Heart left ventricle (tissue), 16 donors: ENCODE data around the gene ALG1. TPM values are rescaled to one million over a fixed set of nuclear protein-coding genes. Genes with fewer than 3 reads are reported as not detected.

Experiments
- ATAC-seq, 4 donors: fragments of 200-7000 bp; cut with Tn5 transposase; one replicate each; pipeline ENCODE4 v1.9.1; 2020 to 2022; ENCODE audit warnings: moderate library complexity in 4 of 4, mild to moderate bottlenecking in 3 of 4, moderate number of reproducible peaks in 1 of 4
- DNase-seq, 5 donors: peaks; one replicate each; pipeline ENCODE4 v3.0.0-alpha.2; 2020
- H3K27ac ChIP-seq, 12 donors: fragments of 200-600 bp; sonication (generic) in 4 of 12; one replicate each; pipeline versions ENCODE4 v1.5.0 to v1.8.0; 2016 to 2022; ENCODE audit warnings: mild to moderate bottlenecking in 2 of 12
- H3K27me3 ChIP-seq, 9 donors: fragments of 200-600 bp; sonication (generic) in 2 of 9; one replicate each; pipeline versions ENCODE4 v1.5.1 to v1.8.0; 2016 to 2022; ENCODE audit warnings: mild to moderate bottlenecking in 3 of 9
- H3K36me3 ChIP-seq, 9 donors: fragments of 200-600 bp; sonication (generic) in 2 of 9; one replicate each; pipeline versions ENCODE4 v1.5.0 to v1.8.0; 2018 to 2022; ENCODE audit warnings: mild to moderate bottlenecking in 2 of 9
- H3K4me1 ChIP-seq, 12 donors: fragments of 200-600 bp; sonication (generic) in 4 of 12; one replicate each; pipeline versions ENCODE4 v1.5.0 to v1.8.0; 2016 to 2022; ENCODE audit warnings: mild to moderate bottlenecking in 3 of 12
- H3K4me3 ChIP-seq, 12 donors: fragments of 200-600 bp; sonication (generic) in 4 of 12; one replicate each; pipeline versions ENCODE4 v1.5.0 to v1.8.0; 2017 to 2022; ENCODE audit warnings: mild to moderate bottlenecking in 9 of 12, moderate library complexity in 4 of 12
- H3K9me3 ChIP-seq, 12 donors: fragments of 200-600 bp; sonication (generic) in 4 of 12; one replicate each; pipeline versions ENCODE4 v1.5.0 to v1.8.0; 2016 to 2022; ENCODE audit warnings: mild to moderate bottlenecking in 1 of 12
- CTCF ChIP-seq, 12 donors: fragments of 200-600 bp; sonication (generic) in 4 of 12; IDR thresholded peaks; one replicate each; pipeline versions ENCODE4 v1.5.0 to v1.8.0; 2018 to 2022; ENCODE audit warnings: antibody characterized with exemption in 12 of 12, mild to moderate bottlenecking in 5 of 12
- POLR2A ChIP-seq, 2 donors: fragments of 450-650 bp; IDR thresholded peaks; one replicate each; pipeline ENCODE4 v1.6.1; 2017; ENCODE audit warnings: antibody characterized with exemption in 2 of 2, mild to moderate bottlenecking in 2 of 2, moderate library complexity in 2 of 2
- WGBS, 4 donors: extraction: QIAGEN DNeasy Blood & Tissue Kit in 2 of 4; methylation state at CpG; one replicate each; pipeline versions ENCODE4 v1.1.5 to v1.1.7; 2013 to 2018; 5-methylcytosine and 5-hydroxymethylcytosine counted together
- intact Hi-C, 10 donors: fragments of 100-400 bp; cut with DNase I; formaldehyde crosslinking; loops; one replicate each; pipeline versions ENCODE4 v1.11.1 to v1.14.2; 2022
- polyA plus RNA-seq, 2 donors: library from polyadenylated mRNA; stranded (reverse); fragments of 200-250 nt; gene quantifications; one replicate each; pipeline ENCODE4 v1.2.3, GENCODE V29; 2013
- total RNA-seq, 9 donors: library from RNA; depleted of rRNA in 2 of 9; stranded (reverse); fragments of >200 nt in 2 of 9; fragmentation: NEBNext Ultra II Directional in 3 of 9; extraction: Animal tissue kit (Norgen Biotek cat#: 25700) in 3 of 9; gene quantifications; one replicate each; pipeline versions ENCODE4 v1.1.0 to v1.2.4, GENCODE V29; 2016 to 2023
- donor health status: ischemic (EF 13 %, LVEDD 7.1; RV severe dilation, severe dysfunction).
- donor health status: healthy with polysubstance abuse.
- donor health status: DM: no; HTN: yes; CAD: no.
- donor health status: DM: no; HTN: no; CAD: no.
- donor health status: ischemic (EF 25% LVEDD 6.9; RV normal size, moderate dysfunction).
- donor health status: ischemic (EF 25% LVEDD 5.7; RV mildly dilated, moderate dysfunction).
- donor health status: healthy.
- donor health status: DM: yes; HTN: yes; CAD: no.
- donor health status: ischemic (EF 35%, LVEDD 5.7; RV mildly dilated, moderate dysfunction).
- donor health status: nonischemic (EF 11% LVEDD 7.7; RV severe dilation, severe dysfunction).
- donor health status: DM: yes; HTN: yes; CAD: no.
- donor health status: PGD.
- donor health status: ischemic (EF 29% LVEDD 5.4; RV normal size, mild dysfunction).
- donor health status: nonischemic (EF 23%, LVEDD 6.1; RV moderate dilation, normal function).

The ALG1 gene
- total and polyA plus RNA-seq, 11 donors, result 6.0 to 17.1 (median 9.7) TPM

- ATAC-seq (peak in 1 of 4 donors; percentile 40), DNase-seq (peak in 1 of 5 donors; percentile 14)
- no peak for TF ChIP-seq CTCF (IDR thresholded peaks at IDR 0.05)
- TF ChIP-seq POLR2A (IDR thresholded peaks at IDR 0.05), result no peak
- H3K9me3 ChIP-seq, result no peaks in the 10 kb centered on the region
- intact Hi-C loops, result no loop called here
- 43 to 55% (median 45%) methylated on average over 12 of the region's 12 CpGs for whole genome bisulfite sequencing, 4 donors
- H3K4me3 ChIP-seq, result no peak overlapping the region
- H3K4me1 ChIP-seq, result peaks cover 0 to 24% (median 15%) of the 10 kb centered on the region in 12 donors
- H3K27me3 ChIP-seq, result no peaks in the 10 kb centered on the region
- H3K36me3 ChIP-seq, result no peaks in the 10 kb centered on the region
- H3K27ac ChIP-seq, result peak overlapping the region in 1 of 12 donors; percentile 43
Measured at GRCh38 chr16:5036228-5037156, 35.2 kb upstream of the ALG1 start.

GRCh38 chr16:5040451-5040850 is 31.2 kb upstream of the ALG1 start:
- 74 to 84% (median 76%) methylated on average over 7 of the region's 7 CpGs for WGBS, 4 donors
- no peak for ATAC-seq

GRCh38 chr16:5041600-5042133 is 30.0 kb upstream of the ALG1 start:
- DNase-seq (peak in 1 of 5 donors; percentile 1), ATAC-seq (no peak)
- 76 to 83% (median 77%) methylated on average over 12 of the region's 12 CpGs for WGBS, 4 donors
- Histone ChIP-seq H3K9me3 (no peaks in the 10 kb centered on the region), H3K4me1 (peaks cover 0 to 1% (median 0%) of the 10 kb centered on the region in 12 donors), H3K4me3 (no peak overlapping the region), H3K36me3 (peaks cover 0 to 4% (median 0%) of the 10 kb centered on the region in 9 donors), H3K27ac (no peak overlapping the region), H3K27me3 (no peaks in the 10 kb centered on the region)
- TF ChIP-seq CTCF (IDR thresholded peaks at IDR 0.05) (no peak), POLR2A (IDR thresholded peaks at IDR 0.05) (no peak)
- intact Hi-C loops, result no loop called here

More at GRCh38 chr16:5040451-5040850, 31.2 kb upstream of the ALG1 start:
- Histone ChIP-seq H3K4me3 (no peak overlapping the region), H3K27me3 (no peaks in the 10 kb centered on the region), H3K9me3 (no peaks in the 10 kb centered on the region), H3K27ac (no peak overlapping the region), H3K36me3 (peaks cover 0 to 4% (median 0%) of the 10 kb centered on the region in 9 donors), H3K4me1 (peaks cover 0 to 6% (median 0%) of the 10 kb centered on the region in 12 donors)
- DNase-seq, result peak in 1 of 5 donors; percentile 2
- intact Hi-C loops, result no loop called here
- no peak for TF ChIP-seq POLR2A (IDR thresholded peaks at IDR 0.05)

- TF ChIP-seq CTCF (IDR thresholded peaks at IDR 0.05), result no peak
- TF ChIP-seq POLR2A (IDR thresholded peaks at IDR 0.05), result no peak
- H3K4me3 ChIP-seq, result no peak overlapping the region
- 70 to 81% (median 78%) methylated on average over 14 of the region's 14 CpGs for WGBS, 4 donors
- no peak overlapping the region for H3K27ac ChIP-seq
- DNase-seq (peak in 1 of 5 donors; percentile 9), ATAC-seq (no peak)
- no peaks in the 10 kb centered on the region for H3K9me3 ChIP-seq
- no peaks in the 10 kb centered on the region for H3K27me3 ChIP-seq
- intact Hi-C loops, result no loop called here
- H3K4me1 ChIP-seq, result no peaks in the 10 kb centered on the region
- H3K36me3 ChIP-seq, result peaks cover 0 to 4% (median 0%) of the 10 kb centered on the region in 9 donors
Measured at GRCh38 chr16:5042574-5043171, 29.0 kb upstream of the ALG1 start.
